HCT116 (cell line): ENCODE data around the gene SFTPD.

ENCODE experiments used
- CEBPB ChIP-seq: IDR thresholded peaks from 2 replicates; pipeline ENCODE4 v1.6.1; 2012; ENCODE audit warnings: low read depth
- EZH2 ChIP-seq: fragments of 200-600 bp; sonication (generic); IDR thresholded peaks from 2 replicates; pipeline ENCODE4 v1.6.1; 2017; ENCODE audit warnings: antibody characterized with exemption, mixed run types
- FOSL1 ChIP-seq: IDR thresholded peaks from 2 replicates; pipeline ENCODE4 v1.6.1; 2012; ENCODE audit warnings: low read depth
- POLR2AphosphoS5 ChIP-seq: IDR thresholded peaks from 2 replicates; pipeline ENCODE4 v1.6.1; 2011; ENCODE audit warnings: mild to moderate bottlenecking, low read depth, low read length, moderate library complexity
- SP1 ChIP-seq: IDR thresholded peaks from 2 replicates; pipeline ENCODE4 v1.6.1; 2012; ENCODE audit warnings: low read depth
- TCF7L2 ChIP-seq: IDR thresholded peaks from 2 replicates; pipeline ENCODE4 v1.7.0; 2011; ENCODE audit warnings: borderline replicate concordance, inconsistent platforms; ENCODE audit not compliant: insufficient read depth, insufficient read length; ENCODE audit errors: extremely low read depth
- TF ChIP-seq, protein P1 (sequence below), 3 experiments: fragments of 200-600 bp in 1 of 3; sonication (generic) in 1 of 3; IDR thresholded peaks in 2 of 3; conservative IDR thresholded peaks in 1 of 3; 2 replicates each; pipeline ENCODE4 v1.5.1; 2012 to 2017; ENCODE audit warnings: low read depth in 2 of 3, low read length in 2 of 3, antibody characterized with exemption in 1 of 3, borderline replicate concordance in 1 of 3, control low read depth in 1 of 3, mild to moderate bottlenecking in 1 of 3, mixed read lengths in 1 of 3, mixed run types in 1 of 3, moderate library complexity in 1 of 3; ENCODE audit not compliant: insufficient read depth in 1 of 3
- TF ChIP-seq, protein P2 (sequence below): IDR thresholded peaks from 2 replicates; pipeline ENCODE4 v1.6.1; 2012

DNA sequence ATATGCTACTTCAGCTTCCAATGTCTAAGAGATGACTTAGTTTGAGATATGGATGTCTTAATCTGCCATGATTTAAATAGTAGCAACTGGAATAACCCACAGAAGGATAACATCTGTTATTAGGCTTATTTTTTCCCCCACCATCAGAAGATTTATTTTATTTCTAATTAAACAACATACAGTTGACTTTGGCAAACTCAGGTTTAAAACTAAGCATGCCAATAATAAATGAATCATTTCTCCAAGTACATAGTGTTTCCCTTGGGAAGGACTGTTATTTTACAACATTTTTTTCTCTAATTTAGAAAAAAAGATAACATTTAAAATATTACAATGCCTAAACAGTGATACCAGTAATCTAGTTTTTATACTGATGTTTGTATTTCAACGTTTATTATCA lies 58.4 kb downstream of the SFTPD start:
- TF ChIP-seq, protein P1, sequence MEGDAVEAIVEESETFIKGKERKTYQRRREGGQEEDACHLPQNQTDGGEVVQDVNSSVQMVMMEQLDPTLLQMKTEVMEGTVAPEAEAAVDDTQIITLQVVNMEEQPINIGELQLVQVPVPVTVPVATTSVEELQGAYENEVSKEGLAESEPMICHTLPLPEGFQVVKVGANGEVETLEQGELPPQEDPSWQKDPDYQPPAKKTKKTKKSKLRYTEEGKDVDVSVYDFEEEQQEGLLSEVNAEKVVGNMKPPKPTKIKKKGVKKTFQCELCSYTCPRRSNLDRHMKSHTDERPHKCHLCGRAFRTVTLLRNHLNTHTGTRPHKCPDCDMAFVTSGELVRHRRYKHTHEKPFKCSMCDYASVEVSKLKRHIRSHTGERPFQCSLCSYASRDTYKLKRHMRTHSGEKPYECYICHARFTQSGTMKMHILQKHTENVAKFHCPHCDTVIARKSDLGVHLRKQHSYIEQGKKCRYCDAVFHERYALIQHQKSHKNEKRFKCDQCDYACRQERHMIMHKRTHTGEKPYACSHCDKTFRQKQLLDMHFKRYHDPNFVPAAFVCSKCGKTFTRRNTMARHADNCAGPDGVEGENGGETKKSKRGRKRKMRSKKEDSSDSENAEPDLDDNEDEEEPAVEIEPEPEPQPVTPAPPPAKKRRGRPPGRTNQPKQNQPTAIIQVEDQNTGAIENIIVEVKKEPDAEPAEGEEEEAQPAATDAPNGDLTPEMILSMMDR (IDR thresholded peaks at IDR 0.05 in 2 of 3, conservative IDR thresholded peaks at IDR 0.05 in 1 of 3; ENCODE audit: borderline replicate concordance in 1 of 3, insufficient read depth in 1 of 3, low read depth in 2 of 3, low read length in 2 of 3): no peak
- no peak for TF ChIP-seq TCF7L2
- no peak for TF ChIP-seq EZH2
- no peak for TF ChIP-seq SP1
- TF ChIP-seq POLR2AphosphoS5: no peak
- TF ChIP-seq FOSL1: no peak
- TF ChIP-seq, protein P2, sequence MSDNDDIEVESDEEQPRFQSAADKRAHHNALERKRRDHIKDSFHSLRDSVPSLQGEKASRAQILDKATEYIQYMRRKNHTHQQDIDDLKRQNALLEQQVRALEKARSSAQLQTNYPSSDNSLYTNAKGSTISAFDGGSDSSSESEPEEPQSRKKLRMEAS: no peak
- TF ChIP-seq CEBPB: no peak
